ENCODE results near the gene C19orf12. TPM values are rescaled to one million over a fixed set of nuclear protein-coding genes. Genes with fewer than 3 reads are reported as not detected.

The C19orf12 gene
- polyA plus RNA-seq (2012; ENCODE audit: low read depth, missing spikeins) = 10.3 TPM

DNA sequence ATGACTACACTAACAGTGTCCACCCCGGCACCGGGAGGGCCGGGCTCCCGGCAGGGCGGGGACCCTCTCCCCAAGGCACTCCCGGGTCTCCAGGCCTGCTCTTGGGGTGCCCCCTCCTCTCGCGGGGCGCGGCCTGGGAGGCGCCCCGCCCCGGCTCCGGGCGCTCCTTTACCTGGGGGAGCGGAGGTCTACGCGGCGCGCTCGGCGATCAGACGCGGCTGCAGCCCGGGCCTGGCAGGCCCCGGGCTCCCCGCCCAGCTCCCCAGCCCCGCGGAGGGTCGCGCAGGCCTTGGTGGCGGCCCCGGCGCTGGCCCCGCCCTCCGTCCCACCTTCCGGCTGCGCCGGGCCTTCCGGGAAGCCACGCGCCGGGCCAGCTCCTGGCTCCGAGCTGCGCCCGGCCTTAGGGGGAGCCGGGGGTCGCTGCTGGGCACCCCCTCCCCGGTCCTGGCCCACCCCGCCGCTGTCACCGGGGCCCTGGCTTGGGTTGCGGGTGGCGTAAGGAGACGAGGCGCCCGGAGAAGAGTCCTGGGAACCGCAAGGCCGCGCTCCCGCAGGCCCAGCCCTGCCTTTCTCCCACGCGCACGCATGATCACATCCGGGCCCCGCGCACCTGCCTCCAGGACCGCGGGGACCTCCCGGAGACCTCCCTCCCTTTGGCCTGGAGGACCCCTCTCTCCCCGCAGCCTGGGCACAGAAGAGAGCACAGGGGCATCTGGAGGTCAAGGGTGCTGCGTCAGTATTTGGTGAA, at the start of gene C19orf12:
C19orf12 (minus strand) TSS at position 309 of the 748 bp plus-strand sequence. CDS start 6,848 bp downstream, outside the sequence.
- TF ChIP-seq SPI1 (IDR thresholded peaks at IDR 0.05; ENCODE audit: low read depth, low read length) (no peak), TAF1 (IDR thresholded peaks at IDR 0.05; ENCODE audit: low read depth, low read length) (no peak), POLR2AphosphoS5 (IDR thresholded peaks at IDR 0.05; ENCODE audit: low read depth, low read length) (no peak), POLR2A (IDR thresholded peaks at IDR 0.05; ENCODE audit: low read depth, low read length) (peak; percentile 56; the same call in 1 of the 2 replicates)
- FAIRE-seq (peak; percentile 79), DNase-seq (ENCODE audit: insufficient read length, low spot score) (peak; percentile 73)

DNA sequence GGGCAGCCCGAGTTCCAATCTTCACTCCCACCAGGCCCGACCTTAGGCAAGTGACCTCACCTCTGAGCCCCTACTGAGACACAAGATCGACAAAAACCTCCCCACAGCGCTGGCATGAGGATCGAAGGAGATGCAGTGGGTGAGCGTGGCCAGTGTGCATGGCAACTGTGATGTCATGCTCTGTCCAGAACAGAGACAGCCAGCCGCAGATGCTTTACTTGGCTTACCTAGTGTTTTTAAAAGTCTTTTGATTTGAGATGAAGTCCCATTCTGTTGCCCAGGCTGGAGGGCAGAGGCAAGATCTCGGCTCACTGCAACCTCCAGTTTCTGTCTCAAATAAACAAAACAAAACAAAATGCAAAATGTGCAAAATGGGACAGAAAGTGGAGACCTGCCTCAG, 49.3 kb upstream of the C19orf12 start:
- FAIRE-seq (no peak), DNase-seq (ENCODE audit: insufficient read length, low spot score) (no peak)
- TF ChIP-seq POLR2A (IDR thresholded peaks at IDR 0.05; ENCODE audit: low read depth, low read length) (no peak), PAX5 (IDR thresholded peaks at IDR 0.05; ENCODE audit: insufficient read depth, low read length, severe bottlenecking) (no peak), TAF1 (IDR thresholded peaks at IDR 0.05; ENCODE audit: low read depth, low read length) (no peak), SPI1 (IDR thresholded peaks at IDR 0.05; ENCODE audit: low read depth, low read length) (no peak), POLR2AphosphoS5 (IDR thresholded peaks at IDR 0.05; ENCODE audit: low read depth, low read length) (no peak), POU2F2 (IDR thresholded peaks at IDR 0.05; ENCODE audit: low read depth, low read length) (no peak)

DNA sequence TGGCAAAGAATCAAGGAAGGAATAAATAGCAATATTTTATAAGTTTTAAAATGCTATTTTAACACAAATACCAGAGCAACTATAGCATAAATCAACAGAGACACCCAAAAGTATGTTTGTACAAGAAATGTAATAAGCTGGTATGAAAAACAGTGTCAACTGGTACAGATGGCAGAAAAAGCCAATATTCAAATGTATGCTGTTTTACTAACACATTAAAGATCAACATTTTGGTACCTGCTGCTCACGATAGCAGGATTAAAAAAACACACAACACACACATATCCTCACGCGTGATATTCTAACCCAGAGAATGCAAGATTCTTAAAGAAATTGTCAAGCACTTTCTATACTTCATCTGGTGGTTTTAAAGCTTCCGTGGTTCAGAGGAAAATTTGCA, 48.1 kb upstream of the C19orf12 start:
- TF ChIP-seq TAF1 (IDR thresholded peaks at IDR 0.05; ENCODE audit: low read depth, low read length) = no peak
- TF ChIP-seq PAX5 (IDR thresholded peaks at IDR 0.05; ENCODE audit: insufficient read depth, low read length, severe bottlenecking) = no peak
- no peak for TF ChIP-seq POU2F2 (IDR thresholded peaks at IDR 0.05; ENCODE audit: low read depth, low read length)
- TF ChIP-seq SPI1 (IDR thresholded peaks at IDR 0.05; ENCODE audit: low read depth, low read length) = no peak
- no peak for TF ChIP-seq POLR2AphosphoS5 (IDR thresholded peaks at IDR 0.05; ENCODE audit: low read depth, low read length)
- no peak for TF ChIP-seq POLR2A (IDR thresholded peaks at IDR 0.05; ENCODE audit: low read depth, low read length)
- DNase-seq (ENCODE audit: insufficient read length, low spot score) (no peak), FAIRE-seq (no peak)

DNA sequence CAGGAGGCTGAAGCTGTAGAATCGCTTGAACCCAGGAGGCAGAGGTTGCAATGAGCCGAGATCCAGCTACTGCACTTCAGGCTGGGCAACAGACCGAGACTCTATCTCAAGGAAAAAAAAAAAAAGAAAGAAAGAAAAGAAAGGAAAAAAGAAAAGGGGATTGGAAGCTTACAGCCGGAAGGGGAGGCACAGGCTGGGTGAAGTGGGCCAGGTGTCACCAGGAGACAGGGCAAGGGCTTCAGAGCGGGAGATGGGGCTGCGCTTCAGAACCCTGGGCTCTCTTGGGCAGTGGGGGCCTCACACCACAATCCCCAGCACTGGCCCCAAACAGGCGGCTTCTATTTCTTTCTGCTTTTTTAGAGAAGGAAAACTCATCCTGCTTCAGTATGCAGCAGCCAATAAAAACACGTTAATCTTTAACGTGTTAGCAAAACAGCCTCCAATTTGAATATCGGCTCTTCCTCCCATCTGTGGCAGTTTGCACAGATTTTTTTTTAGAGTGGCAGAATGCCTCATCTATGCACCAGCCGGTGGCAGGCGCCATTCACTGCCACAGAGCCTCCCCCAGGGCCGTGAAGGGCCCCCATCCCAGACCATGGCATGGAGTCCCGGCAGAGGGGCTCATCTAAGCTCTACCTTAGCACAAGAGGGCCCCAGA, 46.6 kb upstream of the C19orf12 start:
- DNase-seq (ENCODE audit: insufficient read length, low spot score) = no peak
- no peak for TF ChIP-seq POU2F2 (IDR thresholded peaks at IDR 0.05; ENCODE audit: low read depth, low read length)
- TF ChIP-seq POLR2A (IDR thresholded peaks at IDR 0.05; ENCODE audit: low read depth, low read length) = no peak
- TF ChIP-seq PAX5 (IDR thresholded peaks at IDR 0.05; ENCODE audit: insufficient read depth, low read length, severe bottlenecking) = no peak
- no peak for TF ChIP-seq SPI1 (IDR thresholded peaks at IDR 0.05; ENCODE audit: low read depth, low read length)
- TF ChIP-seq POLR2AphosphoS5 (IDR thresholded peaks at IDR 0.05; ENCODE audit: low read depth, low read length) = no peak
- TF ChIP-seq TAF1 (IDR thresholded peaks at IDR 0.05; ENCODE audit: low read depth, low read length) = no peak
- no peak for FAIRE-seq

DNA sequence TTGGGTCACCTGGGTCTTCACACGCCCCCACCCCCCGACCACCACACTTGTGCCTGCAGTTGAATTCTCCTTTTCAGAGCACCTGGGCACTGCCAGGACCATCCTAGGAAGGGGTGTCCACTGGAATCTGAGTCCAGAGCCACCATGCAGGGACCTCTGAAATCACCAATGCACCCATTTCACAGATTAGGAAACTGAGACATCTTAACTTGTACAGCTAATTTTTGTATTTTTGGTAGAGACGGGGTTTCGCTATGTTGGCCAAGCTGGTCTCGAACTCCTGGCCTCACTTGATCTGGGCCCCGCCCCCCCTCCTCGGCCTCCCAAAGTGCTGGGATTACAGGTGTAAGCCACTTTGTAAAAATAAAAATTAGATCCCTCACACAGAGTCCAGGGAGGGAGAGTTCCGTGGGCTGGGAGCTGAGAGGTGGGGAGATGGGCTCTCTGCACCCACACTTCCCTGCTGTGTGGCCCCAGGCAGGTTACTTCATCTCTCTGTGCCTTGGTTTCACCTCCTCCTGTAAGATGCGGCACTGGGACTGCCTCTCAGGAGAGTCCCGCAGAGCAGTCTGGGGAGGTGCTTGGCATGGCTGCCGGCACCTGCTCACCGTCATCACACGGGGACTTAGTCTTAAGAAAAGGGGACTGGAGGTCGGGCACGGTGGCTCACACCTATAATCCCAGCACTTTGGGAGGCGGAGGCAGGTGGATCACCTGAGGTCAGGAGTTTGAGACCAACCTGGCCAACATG, 45.9 kb upstream of the C19orf12 start:
- FAIRE-seq (no peak), DNase-seq (ENCODE audit: insufficient read length, low spot score) (no peak)

DNA sequence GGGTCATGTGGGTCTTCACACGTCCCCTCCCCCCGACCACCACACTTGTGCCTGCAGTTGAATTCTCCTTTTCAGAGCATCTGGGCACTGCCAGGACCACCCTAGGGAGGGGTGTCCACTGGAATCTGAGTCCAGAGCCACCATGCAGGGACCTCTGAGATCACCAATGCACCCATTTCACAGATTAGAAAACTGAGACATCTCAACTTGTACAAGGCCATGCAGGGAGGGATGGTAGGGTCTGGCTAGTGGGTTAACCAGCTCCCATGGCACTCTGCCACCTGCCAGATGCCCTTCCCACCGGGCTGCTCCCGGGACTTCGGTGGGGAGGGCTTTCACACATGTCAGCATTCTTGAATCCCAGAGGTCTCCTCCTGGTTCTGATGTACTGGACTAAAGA, 44.3 kb upstream of the C19orf12 start:
- no peak for FAIRE-seq
- no peak for TF ChIP-seq POLR2A (IDR thresholded peaks at IDR 0.05; ENCODE audit: low read depth, low read length)
- TF ChIP-seq POU2F2 (IDR thresholded peaks at IDR 0.05; ENCODE audit: low read depth, low read length) = no peak
- no peak for TF ChIP-seq POLR2AphosphoS5 (IDR thresholded peaks at IDR 0.05; ENCODE audit: low read depth, low read length)
- TF ChIP-seq PAX5 (IDR thresholded peaks at IDR 0.05; ENCODE audit: insufficient read depth, low read length, severe bottlenecking) = no peak
- no peak for TF ChIP-seq SPI1 (IDR thresholded peaks at IDR 0.05; ENCODE audit: low read depth, low read length)
- no peak for TF ChIP-seq TAF1 (IDR thresholded peaks at IDR 0.05; ENCODE audit: low read depth, low read length)

More for the DNA sequence above, 45.9 kb upstream of the C19orf12 start:
- TF ChIP-seq POU2F2 (IDR thresholded peaks at IDR 0.05; ENCODE audit: low read depth, low read length) = no peak

DNA sequence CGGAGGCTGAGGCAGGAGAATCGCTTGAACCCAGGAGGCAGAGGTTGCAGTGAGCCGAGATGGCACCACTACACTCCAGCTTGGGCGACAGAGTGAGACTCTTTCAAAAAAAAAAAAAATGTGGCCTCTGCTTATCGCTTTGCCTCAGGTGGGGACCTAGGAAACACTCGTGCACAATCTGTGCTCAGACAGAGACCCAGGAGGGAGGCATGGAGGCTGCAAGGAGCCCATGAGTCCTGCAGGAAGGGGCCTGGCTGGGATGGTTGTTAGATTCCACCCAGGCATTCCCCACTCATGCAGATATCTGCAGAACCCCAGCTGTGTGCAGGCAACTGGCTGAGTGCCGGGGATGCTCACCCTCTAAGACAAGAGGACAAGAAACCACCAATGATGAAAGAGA, 43.8 kb upstream of the C19orf12 start:
- FAIRE-seq (no peak), DNase-seq (ENCODE audit: insufficient read length, low spot score) (no peak)
- no peak for TF ChIP-seq POLR2AphosphoS5 (IDR thresholded peaks at IDR 0.05; ENCODE audit: low read depth, low read length)
- TF ChIP-seq POU2F2 (IDR thresholded peaks at IDR 0.05; ENCODE audit: low read depth, low read length) = no peak
- no peak for TF ChIP-seq SPI1 (IDR thresholded peaks at IDR 0.05; ENCODE audit: low read depth, low read length)
- no peak for TF ChIP-seq PAX5 (IDR thresholded peaks at IDR 0.05; ENCODE audit: insufficient read depth, low read length, severe bottlenecking)
- TF ChIP-seq TAF1 (IDR thresholded peaks at IDR 0.05; ENCODE audit: low read depth, low read length) = no peak
- TF ChIP-seq POLR2A (IDR thresholded peaks at IDR 0.05; ENCODE audit: low read depth, low read length) = no peak

More for the DNA sequence above, 44.3 kb upstream of the C19orf12 start:
- no peak for DNase-seq (ENCODE audit: insufficient read length, low spot score)

DNA sequence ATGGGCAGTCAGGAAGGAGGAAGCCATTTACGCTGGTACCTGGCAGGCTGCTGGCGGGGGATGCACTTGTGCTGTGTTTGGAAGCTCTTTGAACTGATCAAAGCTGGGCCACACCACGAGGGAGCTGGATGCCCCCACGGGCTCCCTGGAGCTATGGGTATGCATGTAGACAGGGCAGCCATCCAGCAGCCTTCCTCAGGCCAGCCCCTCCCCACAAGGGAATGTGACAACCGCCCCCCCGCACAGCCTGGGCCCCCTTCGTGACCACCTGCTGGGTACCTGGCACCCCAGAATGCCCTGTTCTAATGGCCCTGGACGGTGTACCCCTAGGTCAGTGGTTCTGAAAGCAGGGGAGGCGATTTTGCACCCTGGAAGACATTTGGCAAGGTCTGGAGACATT, 42.5 kb upstream of the C19orf12 start:
- TF ChIP-seq POLR2AphosphoS5 (IDR thresholded peaks at IDR 0.05; ENCODE audit: low read depth, low read length) (no peak), SPI1 (IDR thresholded peaks at IDR 0.05; ENCODE audit: low read depth, low read length) (no peak), POLR2A (IDR thresholded peaks at IDR 0.05; ENCODE audit: low read depth, low read length) (no peak), POU2F2 (IDR thresholded peaks at IDR 0.05; ENCODE audit: low read depth, low read length) (no peak), TAF1 (IDR thresholded peaks at IDR 0.05; ENCODE audit: low read depth, low read length) (no peak), PAX5 (IDR thresholded peaks at IDR 0.05; ENCODE audit: insufficient read depth, low read length, severe bottlenecking) (no peak)
- DNase-seq (ENCODE audit: insufficient read length, low spot score) (no peak), FAIRE-seq (no peak)

DNA sequence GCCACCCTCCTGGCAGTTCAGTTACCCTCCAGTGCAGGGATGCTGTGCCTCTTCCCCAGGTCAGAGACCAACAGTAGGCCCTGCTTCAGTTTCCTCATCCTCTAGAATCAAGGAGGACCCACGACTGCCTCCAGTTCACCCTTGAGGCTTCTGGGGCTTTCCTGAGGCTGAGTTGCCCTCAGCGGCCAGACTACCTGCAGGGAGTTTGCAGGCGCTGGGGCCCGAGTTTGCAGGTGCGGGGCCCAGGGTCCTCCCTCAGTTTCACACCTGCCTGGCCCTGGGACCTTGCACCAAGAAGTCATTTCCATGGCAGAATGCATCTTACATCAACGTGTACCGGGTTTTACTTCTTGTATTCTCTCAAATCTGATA, 38.9 kb upstream of the C19orf12 start:
- no peak for FAIRE-seq
- DNase-seq (ENCODE audit: insufficient read length, low spot score) = no peak

More for the DNA sequence above, 38.9 kb upstream of the C19orf12 start:
- TF ChIP-seq TAF1 (IDR thresholded peaks at IDR 0.05; ENCODE audit: low read depth, low read length) (no peak), POLR2AphosphoS5 (IDR thresholded peaks at IDR 0.05; ENCODE audit: low read depth, low read length) (no peak), PAX5 (IDR thresholded peaks at IDR 0.05; ENCODE audit: insufficient read depth, low read length, severe bottlenecking) (no peak), POLR2A (IDR thresholded peaks at IDR 0.05; ENCODE audit: low read depth, low read length) (no peak), POU2F2 (IDR thresholded peaks at IDR 0.05; ENCODE audit: low read depth, low read length) (no peak), SPI1 (IDR thresholded peaks at IDR 0.05; ENCODE audit: low read depth, low read length) (no peak)

Measured in GM12891 (cell line).